ENCODE measurements around the gene C19orf44. TPM values are rescaled to one million over a fixed set of nuclear protein-coding genes. Genes with fewer than 3 reads are reported as not detected.
A peak's percentile ranks its signal among the peaks of the same experiment; 100 is the strongest.
"Not testable (repeated sequence)": the region's sequence is repeated elsewhere in the genome, so short reads cannot be mapped to it uniquely, and the experiment has no call there.

The C19orf44 gene
- total and polyA plus RNA-seq, 12 donors = 1.6 to 4.1 (median 3.1) TPM

- Histone ChIP-seq H3K4me3 (peak overlapping the region in 9 of 10 donors; percentile 82 to 100 (median 91)), H3K9me3 (no peaks in the 10 kb centered on the region), H3K36me3 (peaks cover 0 to 51% (median 0%) of the 10 kb centered on the region in 9 donors), H3K4me1 (peaks cover 17 to 50% (median 38%) of the 10 kb centered on the region in 9 donors), H3K27ac (peak overlapping the region in 2 of 10 donors; percentile 95 to 97), H3K27me3 (no peaks in the 10 kb centered on the region)
- intact Hi-C loops (cut with DNase I) = loop anchor here in 1 of 10 donors (5.0 kb wide), 1 partner anchor 44 kb away; the partner anchor contains the start of genes C19orf44 and CALR3
- TF ChIP-seq CTCF (IDR thresholded peaks at IDR 0.05) = no peak
- DNase-seq = no peak
- WGBS, 2 donors = 80 to 82% methylated on average over 12 of the region's 12 CpGs
- no peak for ATAC-seq
Measured at GRCh38 chr19:16540948-16541347, 44.8 kb downstream of the C19orf44 start.

DNA sequence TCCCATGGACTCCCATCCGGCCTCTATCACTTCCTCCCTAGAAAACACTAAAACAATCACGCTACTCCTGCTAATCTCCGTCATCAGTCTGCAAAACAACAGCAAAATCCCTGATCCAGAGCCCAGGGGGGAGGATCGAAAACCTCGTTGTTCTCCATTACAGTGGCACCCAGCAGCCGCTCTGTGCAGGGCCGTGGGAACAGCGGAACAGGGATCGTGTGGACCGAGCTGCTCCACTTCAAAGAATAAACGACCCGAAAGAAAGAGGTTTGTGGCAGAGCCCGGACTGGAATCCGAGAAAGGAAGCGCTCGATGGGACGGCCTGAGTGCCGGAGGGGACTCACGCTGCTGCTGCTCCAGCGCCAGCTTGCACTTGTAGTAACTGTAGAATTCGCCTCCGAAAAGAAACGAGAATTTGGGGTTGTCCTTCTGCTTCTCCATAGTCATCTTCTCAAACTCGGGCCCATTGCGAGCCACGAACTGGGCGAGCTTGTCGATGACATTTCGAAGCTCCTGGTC lies 45.4 kb downstream of the C19orf44 start:
- H3K4me1 ChIP-seq = peaks cover 17 to 50% (median 38%) of the 10 kb centered on the region in 9 donors
- no peak for ATAC-seq
- intact Hi-C loops (cut with DNase I) = loop anchor here in 1 of 10 donors (5.0 kb wide), 1 partner anchor 44 kb away; the partner anchor contains the start of genes C19orf44 and CALR3

DNA sequence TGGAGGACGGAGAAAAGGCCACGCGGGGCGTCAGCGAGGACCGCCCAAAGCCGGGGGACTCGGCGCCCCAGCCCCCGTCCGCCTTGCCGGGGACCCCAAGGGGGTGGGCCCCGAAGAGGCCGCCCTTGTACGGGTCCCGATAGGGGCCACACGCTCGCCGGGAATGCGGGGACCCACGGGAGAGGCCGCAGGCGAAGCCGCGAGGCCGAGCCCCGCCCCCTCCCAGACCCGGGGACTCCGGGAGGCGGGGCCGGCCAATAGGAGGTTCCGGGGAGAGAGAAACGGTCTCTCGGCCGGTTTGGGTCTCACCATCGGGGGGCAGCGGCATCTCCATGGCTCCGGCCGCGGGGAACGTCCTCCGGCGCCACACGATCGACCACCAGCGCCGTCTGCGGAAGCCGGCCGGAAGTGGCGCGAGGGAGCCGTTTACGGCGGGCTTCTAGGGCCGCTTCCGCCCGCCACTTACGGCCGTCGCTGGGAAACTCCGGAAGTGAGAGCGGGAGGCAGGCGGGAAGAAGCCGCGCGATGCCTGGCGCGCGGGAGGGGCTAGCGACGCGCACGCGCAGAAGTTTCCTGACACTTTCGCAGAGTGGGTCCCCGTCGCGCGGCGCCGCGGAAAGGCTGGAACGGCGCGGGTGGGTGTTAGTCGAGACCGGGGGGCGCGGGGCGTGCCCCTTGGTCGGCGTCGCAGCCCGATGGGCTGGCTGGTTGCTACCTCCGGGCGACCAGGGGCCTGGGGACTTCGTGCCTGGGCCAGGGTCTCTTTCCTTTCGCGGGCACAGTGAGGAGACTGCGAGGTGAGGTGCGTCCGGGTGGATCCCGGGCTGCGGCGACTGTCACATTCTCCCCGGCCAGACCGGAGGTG lies 46.1 kb downstream of the C19orf44 start, which contains the start of gene CHERP:
Gene CHERP (minus strand): TSS at position 393 of the 865 bp plus-strand sequence. CDS start 59 bp downstream, at position 334.
- TF ChIP-seq CTCF (IDR thresholded peaks at IDR 0.05) = peak in 1 of 9 donors; percentile 2
- peaks cover 17 to 50% (median 38%) of the 10 kb centered on the region in 9 donors for H3K4me1 ChIP-seq
- peak within 1 kb of the TSS; percentile 80 to 97 (median 90) for H3K27ac ChIP-seq
- intact Hi-C loops (cut with DNase I) = loop anchor here in 1 of 10 donors (5.0 kb wide), 1 partner anchor 45 kb away; the partner anchor contains the start of genes C19orf44 and CALR3
- WGBS, 2 donors = 0% methylated on average over 106 to 108 of the region's 108 CpGs
- no peaks in the 10 kb centered on the region for H3K27me3 ChIP-seq
- peak within 1 kb of the TSS; percentile 76 to 100 (median 90) for H3K4me3 ChIP-seq
- peak; percentile 94 to 96 for DNase-seq
- H3K36me3 ChIP-seq = peaks cover 0 to 38% (median 0%) of the 10 kb centered on the region in 9 donors
- peak; percentile 96 to 98 (median 98) for ATAC-seq
- H3K9me3 ChIP-seq = no peaks in the 10 kb centered on the region

More for the DNA sequence above, 45.4 kb downstream of the C19orf44 start:
- TF ChIP-seq CTCF (IDR thresholded peaks at IDR 0.05) = no peak
- Histone ChIP-seq H3K27ac (peak overlapping the region; percentile 80 to 97 (median 90)), H3K27me3 (no peaks in the 10 kb centered on the region), H3K9me3 (no peaks in the 10 kb centered on the region), H3K4me3 (peak overlapping the region; percentile 76 to 100 (median 90)), H3K36me3 (peaks cover 0 to 45% (median 0%) of the 10 kb centered on the region in 9 donors)
- 0 to 1% methylated on average over 29 of the region's 29 CpGs for WGBS, 2 donors
- no peak for DNase-seq

DNA sequence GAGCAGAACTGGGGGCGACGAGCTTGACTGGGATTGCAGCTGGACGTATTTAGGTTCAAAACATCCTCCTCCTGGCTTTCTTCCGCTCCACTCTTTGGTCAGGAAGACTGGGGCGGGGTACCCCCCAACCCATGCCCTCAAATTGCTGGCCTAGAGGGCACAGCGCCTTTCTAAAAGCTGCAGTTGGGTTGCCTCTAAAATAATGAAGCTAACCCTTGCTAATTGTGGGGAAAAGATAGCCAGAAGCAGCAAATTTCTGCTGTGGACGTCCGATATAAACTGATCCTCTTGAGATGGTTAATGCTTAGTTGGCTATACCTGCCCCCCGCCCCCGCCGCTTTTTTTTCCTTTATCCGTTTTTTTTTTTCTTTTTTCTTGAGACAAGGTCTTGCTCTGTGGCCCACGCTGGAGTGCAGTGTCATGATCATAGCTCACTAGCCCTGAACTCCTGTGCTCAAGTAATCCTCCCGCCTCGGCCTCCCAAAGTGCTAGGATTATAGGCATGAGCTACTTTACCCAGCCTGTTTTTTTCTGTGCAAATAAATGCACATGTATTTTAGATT lies 46.8 kb downstream of the C19orf44 start:
- WGBS, 2 donors = 4 to 7% methylated on average over 15 of the region's 15 CpGs
- Histone ChIP-seq H3K27ac (peak overlapping the region; percentile 80 to 97 (median 90)), H3K36me3 (peaks cover 0 to 31% (median 0%) of the 10 kb centered on the region in 9 donors), H3K4me1 (peaks cover 17 to 45% (median 39%) of the 10 kb centered on the region in 9 donors), H3K27me3 (no peaks in the 10 kb centered on the region), H3K9me3 (no peaks in the 10 kb centered on the region), H3K4me3 (peak overlapping the region; percentile 76 to 100 (median 90))
- ATAC-seq = no peak
- DNase-seq = no peak
- no peak for TF ChIP-seq CTCF (IDR thresholded peaks at IDR 0.05)
- intact Hi-C loops (cut with DNase I) = loop anchor here in 1 of 10 donors (5.0 kb wide), 1 partner anchor 46 kb away; the partner anchor contains the start of genes C19orf44 and CALR3

DNA sequence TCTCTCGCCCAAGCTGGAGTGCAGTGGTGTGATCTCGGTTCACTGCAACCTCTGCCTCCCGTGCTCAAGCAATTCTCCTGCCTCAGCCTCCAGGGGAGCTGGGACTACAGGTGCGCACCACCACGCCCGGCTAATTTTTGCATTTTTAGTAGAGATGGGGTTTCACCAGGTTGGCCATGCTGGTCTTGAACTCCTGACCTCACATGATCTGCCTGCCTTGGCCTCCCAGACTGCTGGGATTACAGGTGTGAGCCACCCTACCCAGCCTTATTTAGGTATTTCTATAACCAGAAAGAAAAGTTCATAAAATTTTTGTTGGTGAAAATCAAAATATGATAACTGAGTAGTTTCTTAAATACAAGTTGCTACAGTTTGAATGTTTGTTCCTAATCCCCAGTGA lies 47.5 kb downstream of the C19orf44 start:
- not testable (repeated sequence) for H3K27me3 ChIP-seq, ATAC-seq, DNase-seq, H3K27ac ChIP-seq, H3K9me3 ChIP-seq
- peak overlapping the region in 3 of 10 donors; percentile 82 to 100 (median 83) for H3K4me3 ChIP-seq
- intact Hi-C loops (cut with DNase I) = loop anchor here in 1 of 10 donors (5.0 kb wide), 1 partner anchor 46 kb away; the partner anchor contains the start of genes C19orf44 and CALR3
- H3K36me3 ChIP-seq = peaks cover 0 to 24% (median 0%) of the 10 kb centered on the region in 9 donors
- WGBS, 2 donors = 90 to 93% methylated on average over 6 of the region's 6 CpGs
- peaks cover 17 to 42% (median 39%) of the 10 kb centered on the region in 9 donors for H3K4me1 ChIP-seq

All from heart right ventricle (tissue), 16 donors.